DND-41 (cell line): ENCODE measurements around the gene PRKAR2B.

ENCODE experiments used
- EZH2 ChIP-seq: IDR thresholded peaks from 3 replicates; pipeline ENCODE4 v1.6.1; 2012; ENCODE audit warnings: borderline replicate concordance, low read depth, mild to moderate bottlenecking, moderate library complexity, low read length, inconsistent platforms; ENCODE audit not compliant: severe bottlenecking
- TF ChIP-seq, protein P1 (sequence below): IDR thresholded peaks from 2 replicates; pipeline ENCODE4 v1.5.1; 2012; ENCODE audit warnings: borderline replicate concordance, low read length, moderate library complexity, mild to moderate bottlenecking; ENCODE audit not compliant: poor library complexity, severe bottlenecking; ENCODE audit errors: extremely low read depth

DNA sequence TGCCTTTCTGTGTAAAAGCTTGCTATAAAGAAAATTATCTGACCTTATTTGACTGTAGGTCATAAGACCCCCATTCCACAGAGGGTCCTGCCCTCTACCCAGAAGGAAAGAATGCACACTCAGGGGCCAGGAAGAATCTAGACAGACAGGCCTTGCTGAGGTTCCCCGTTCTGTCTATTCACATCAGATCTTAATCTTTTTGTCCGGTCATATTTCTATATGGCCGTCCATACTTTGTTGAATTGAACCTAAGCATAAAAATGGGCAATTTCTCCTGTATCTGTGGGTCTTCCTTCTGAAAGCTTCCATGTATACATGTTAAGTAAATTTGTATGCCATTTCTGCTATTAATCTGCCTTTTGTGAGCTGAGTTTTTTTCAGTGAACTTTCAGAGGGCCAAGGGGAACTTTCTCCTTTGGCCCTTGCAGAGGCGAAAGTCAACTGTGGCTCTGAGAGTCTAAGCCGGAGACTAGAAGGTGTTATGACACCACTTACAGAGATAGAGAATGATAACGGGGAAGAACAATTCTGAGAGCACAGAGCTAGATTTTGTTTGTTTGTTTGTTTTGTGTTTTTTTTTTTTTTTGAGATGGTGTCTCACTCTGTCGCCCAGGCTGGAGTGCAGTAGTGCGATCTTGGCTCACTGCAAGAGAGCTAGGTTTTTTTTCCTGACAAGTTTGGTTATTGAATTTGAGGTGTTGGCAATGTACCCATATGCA, 11.6 kb upstream of the PRKAR2B start:
- no peak for TF ChIP-seq EZH2
- TF ChIP-seq, protein P1, sequence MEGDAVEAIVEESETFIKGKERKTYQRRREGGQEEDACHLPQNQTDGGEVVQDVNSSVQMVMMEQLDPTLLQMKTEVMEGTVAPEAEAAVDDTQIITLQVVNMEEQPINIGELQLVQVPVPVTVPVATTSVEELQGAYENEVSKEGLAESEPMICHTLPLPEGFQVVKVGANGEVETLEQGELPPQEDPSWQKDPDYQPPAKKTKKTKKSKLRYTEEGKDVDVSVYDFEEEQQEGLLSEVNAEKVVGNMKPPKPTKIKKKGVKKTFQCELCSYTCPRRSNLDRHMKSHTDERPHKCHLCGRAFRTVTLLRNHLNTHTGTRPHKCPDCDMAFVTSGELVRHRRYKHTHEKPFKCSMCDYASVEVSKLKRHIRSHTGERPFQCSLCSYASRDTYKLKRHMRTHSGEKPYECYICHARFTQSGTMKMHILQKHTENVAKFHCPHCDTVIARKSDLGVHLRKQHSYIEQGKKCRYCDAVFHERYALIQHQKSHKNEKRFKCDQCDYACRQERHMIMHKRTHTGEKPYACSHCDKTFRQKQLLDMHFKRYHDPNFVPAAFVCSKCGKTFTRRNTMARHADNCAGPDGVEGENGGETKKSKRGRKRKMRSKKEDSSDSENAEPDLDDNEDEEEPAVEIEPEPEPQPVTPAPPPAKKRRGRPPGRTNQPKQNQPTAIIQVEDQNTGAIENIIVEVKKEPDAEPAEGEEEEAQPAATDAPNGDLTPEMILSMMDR, result no peak
